ENCODE data around the gene PABPN1L.

GRCh38 chr16:88834670-88835069 is 31.8 kb downstream of the PABPN1L start:
- no peak for TF ChIP-seq CTCF (IDR thresholded peaks at IDR 0.05)
- TF ChIP-seq POLR2AphosphoS5 (IDR thresholded peaks at IDR 0.05): no peak
- no peak for TF ChIP-seq POLR2A (IDR thresholded peaks at IDR 0.05)
- TF ChIP-seq EP300 (IDR thresholded peaks at IDR 0.05): no peak

Measured in sigmoid colon (tissue), 4 donors.